Vagina (tissue), 2 donors: ENCODE measurements around the gene VAMP2. TPM values are rescaled to one million over a fixed set of nuclear protein-coding genes. Genes with fewer than 3 reads are reported as not detected.
A peak's percentile ranks its signal among the peaks of the same experiment; 100 is the strongest.

Experiments used
- DNase-seq, 2 donors: peaks; one replicate each; pipeline ENCODE4 v3.0.0-alpha.2; 2017; ENCODE audit errors: extremely low spot score in 2 of 2
- H3K27ac ChIP-seq: fragments of 200-600 bp; sonication (generic); one replicate; pipeline ENCODE4 v1.5.1; 2019
- H3K27me3 ChIP-seq: fragments of 200-600 bp; sonication (generic); one replicate; pipeline ENCODE4 v1.5.1; 2019
- H3K36me3 ChIP-seq, 2 donors: fragments of 200-600 bp; sonication (generic); one replicate each; pipeline ENCODE4 v1.5.1; 2017 to 2019
- H3K4me1 ChIP-seq: fragments of 200-600 bp; sonication (generic); one replicate; pipeline ENCODE4 v1.5.1; 2019
- H3K4me3 ChIP-seq, 2 donors: fragments of 200-600 bp; sonication (generic); 1 replicate in 1 of 2; 2 replicates in 1 of 2; pipeline ENCODE4 v1.5.1; 2016 to 2019
- H3K9me3 ChIP-seq: fragments of 200-600 bp; sonication (generic); one replicate; pipeline ENCODE4 v1.5.1; 2019
- POLR2A ChIP-seq, 2 donors: fragments of 450-650 bp; IDR thresholded peaks; one replicate each; pipeline ENCODE4 v1.6.1; 2017; ENCODE audit warnings: antibody characterized with exemption in 2 of 2, mild to moderate bottlenecking in 2 of 2, moderate library complexity in 2 of 2
- POLR2AphosphoS5 ChIP-seq, 2 donors: sonication (generic); formaldehyde crosslinking; IDR thresholded peaks; one replicate each; pipeline ENCODE4 v1.9.0; 2017; ENCODE audit warnings: antibody characterized with exemption in 2 of 2, mild to moderate bottlenecking in 2 of 2, low read depth in 1 of 2; ENCODE audit not compliant: insufficient read depth in 1 of 2
- intact Hi-C: fragments of 100-400 bp; cut with DNase I; formaldehyde crosslinking; loops from one replicate; pipeline ENCODE4 v1.15.1; 2023
- total RNA-seq: library from RNA; depleted of rRNA; stranded (reverse); fragments of >200 nt; gene quantifications from one replicate; pipeline ENCODE4 v1.2.3, GENCODE V29; 2016
- TF ChIP-seq, protein P1 (sequence below), 3 experiments: fragments of 450-650 bp in 2 of 3; fragments of 200-600 bp in 1 of 3; sonication (generic) in 1 of 3; IDR thresholded peaks; one replicate each; pipeline ENCODE4 v1.5.1; 2017 to 2019; ENCODE audit warnings: antibody characterized with exemption in 3 of 3, mild to moderate bottlenecking in 2 of 3, moderate library complexity in 2 of 3

The VAMP2 gene
- total RNA-seq, 1 donor from 2014 or later: 35.6 TPM

DNA sequence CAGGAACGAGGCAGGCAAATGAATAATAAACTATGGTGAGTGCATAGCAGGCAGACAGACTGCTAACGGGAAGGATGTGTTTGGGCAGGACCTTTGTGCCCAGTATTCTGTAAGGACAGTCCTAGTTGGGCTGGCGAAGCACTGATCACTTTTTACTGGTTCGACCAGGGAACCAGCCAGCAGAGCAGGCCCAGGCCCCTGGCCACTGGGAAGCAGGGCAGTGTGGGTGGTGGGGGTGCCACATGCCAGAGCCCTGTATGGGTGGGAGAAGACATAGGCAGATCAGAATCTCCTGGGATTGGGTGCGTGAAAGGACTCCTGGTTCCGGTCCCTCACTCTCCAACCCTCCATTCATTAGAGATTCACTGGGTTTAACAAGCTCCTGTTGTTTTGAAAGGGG lies 4.0 kb upstream of the VAMP2 start:
- intact Hi-C loops: no loop called here
- H3K4me1 ChIP-seq: peaks cover 25% of the 10 kb centered on the region
- TF ChIP-seq POLR2A (IDR thresholded peaks at IDR 0.05) (no peak), POLR2AphosphoS5 (IDR thresholded peaks at IDR 0.05; ENCODE audit: insufficient read depth in 1 of 2, low read depth in 1 of 2) (no peak)
- TF ChIP-seq, protein P1, sequence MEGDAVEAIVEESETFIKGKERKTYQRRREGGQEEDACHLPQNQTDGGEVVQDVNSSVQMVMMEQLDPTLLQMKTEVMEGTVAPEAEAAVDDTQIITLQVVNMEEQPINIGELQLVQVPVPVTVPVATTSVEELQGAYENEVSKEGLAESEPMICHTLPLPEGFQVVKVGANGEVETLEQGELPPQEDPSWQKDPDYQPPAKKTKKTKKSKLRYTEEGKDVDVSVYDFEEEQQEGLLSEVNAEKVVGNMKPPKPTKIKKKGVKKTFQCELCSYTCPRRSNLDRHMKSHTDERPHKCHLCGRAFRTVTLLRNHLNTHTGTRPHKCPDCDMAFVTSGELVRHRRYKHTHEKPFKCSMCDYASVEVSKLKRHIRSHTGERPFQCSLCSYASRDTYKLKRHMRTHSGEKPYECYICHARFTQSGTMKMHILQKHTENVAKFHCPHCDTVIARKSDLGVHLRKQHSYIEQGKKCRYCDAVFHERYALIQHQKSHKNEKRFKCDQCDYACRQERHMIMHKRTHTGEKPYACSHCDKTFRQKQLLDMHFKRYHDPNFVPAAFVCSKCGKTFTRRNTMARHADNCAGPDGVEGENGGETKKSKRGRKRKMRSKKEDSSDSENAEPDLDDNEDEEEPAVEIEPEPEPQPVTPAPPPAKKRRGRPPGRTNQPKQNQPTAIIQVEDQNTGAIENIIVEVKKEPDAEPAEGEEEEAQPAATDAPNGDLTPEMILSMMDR (IDR thresholded peaks at IDR 0.05): no peak
- H3K9me3 ChIP-seq: no peaks in the 10 kb centered on the region
- peak overlapping the region; percentile 55 for H3K27ac ChIP-seq
- H3K36me3 ChIP-seq: no peaks in the 10 kb centered on the region
- H3K4me3 ChIP-seq: no peak overlapping the region
- H3K27me3 ChIP-seq: no peaks in the 10 kb centered on the region
- no peak for DNase-seq

DNA sequence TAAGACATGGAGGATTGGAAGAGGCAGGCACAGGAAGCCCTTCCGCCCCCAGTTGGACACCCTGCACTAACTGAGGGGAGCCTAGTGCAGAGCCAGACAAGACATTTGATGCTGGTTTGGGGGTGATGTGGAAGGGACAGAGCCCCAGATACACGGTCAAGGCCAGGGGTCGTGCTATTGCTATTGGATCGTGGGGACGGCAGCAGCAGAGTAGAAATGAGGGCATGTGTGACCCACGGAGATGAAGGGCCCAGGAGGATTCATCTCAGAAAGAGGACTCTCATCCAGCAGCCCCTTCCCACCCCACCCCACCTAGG lies 2.0 kb upstream of the VAMP2 start:
- peak overlapping the region; percentile 100 for H3K27ac ChIP-seq
- DNase-seq: no peak
- H3K27me3 ChIP-seq: no peaks in the 10 kb centered on the region
- intact Hi-C loops: no loop called here
- H3K9me3 ChIP-seq: no peaks in the 10 kb centered on the region
- H3K36me3 ChIP-seq: no peaks in the 10 kb centered on the region
- TF ChIP-seq, protein P1 (IDR thresholded peaks at IDR 0.05): no peak
- TF ChIP-seq POLR2A (IDR thresholded peaks at IDR 0.05): no peak
- TF ChIP-seq POLR2AphosphoS5 (IDR thresholded peaks at IDR 0.05; ENCODE audit: insufficient read depth in 1 of 2, low read depth in 1 of 2): no peak
- peaks cover 41% of the 10 kb centered on the region for H3K4me1 ChIP-seq
- H3K4me3 ChIP-seq: no peak overlapping the region

DNA sequence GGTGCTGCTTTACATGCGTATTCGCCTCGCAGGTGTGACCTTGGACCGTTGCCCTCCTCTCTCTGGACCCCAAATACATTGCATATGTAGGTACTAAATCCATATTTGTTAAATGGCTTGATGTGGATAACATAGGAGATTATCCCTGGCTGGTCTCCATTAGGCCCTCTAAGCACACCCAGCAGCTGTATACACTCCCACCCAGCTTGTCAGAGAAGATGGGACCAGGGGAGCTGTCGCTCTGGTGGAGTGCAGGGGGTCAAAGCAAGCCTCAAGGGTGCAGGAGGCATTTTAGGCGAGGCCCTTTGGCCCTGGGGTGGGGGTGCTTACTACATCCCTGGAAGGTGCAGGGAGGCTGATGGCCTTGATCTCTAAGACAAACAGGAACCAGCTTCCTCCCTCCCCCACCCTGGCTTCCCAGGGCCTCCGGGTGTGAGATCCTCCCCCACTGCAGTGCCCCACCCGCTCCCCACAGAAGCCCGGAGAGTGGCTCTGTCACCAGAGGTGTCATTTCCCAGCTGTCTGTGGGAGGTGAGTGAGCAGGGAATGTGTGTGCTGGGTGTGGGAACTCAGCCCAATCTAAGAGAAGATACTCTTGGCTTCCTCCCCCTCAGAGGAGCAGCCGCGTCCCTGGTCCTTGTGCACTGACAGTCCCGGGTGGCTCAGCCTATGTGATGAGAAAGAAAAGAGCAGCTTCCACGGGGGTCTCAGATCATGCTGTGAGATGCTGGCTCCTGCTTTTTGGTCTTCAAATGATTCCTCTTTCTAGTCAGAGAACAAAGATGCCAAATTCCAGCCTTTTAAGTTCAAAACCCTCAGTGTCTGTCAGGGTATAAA lies 1.4 kb upstream of the VAMP2 start:
- H3K4me1 ChIP-seq: peaks cover 47% of the 10 kb centered on the region

DNA sequence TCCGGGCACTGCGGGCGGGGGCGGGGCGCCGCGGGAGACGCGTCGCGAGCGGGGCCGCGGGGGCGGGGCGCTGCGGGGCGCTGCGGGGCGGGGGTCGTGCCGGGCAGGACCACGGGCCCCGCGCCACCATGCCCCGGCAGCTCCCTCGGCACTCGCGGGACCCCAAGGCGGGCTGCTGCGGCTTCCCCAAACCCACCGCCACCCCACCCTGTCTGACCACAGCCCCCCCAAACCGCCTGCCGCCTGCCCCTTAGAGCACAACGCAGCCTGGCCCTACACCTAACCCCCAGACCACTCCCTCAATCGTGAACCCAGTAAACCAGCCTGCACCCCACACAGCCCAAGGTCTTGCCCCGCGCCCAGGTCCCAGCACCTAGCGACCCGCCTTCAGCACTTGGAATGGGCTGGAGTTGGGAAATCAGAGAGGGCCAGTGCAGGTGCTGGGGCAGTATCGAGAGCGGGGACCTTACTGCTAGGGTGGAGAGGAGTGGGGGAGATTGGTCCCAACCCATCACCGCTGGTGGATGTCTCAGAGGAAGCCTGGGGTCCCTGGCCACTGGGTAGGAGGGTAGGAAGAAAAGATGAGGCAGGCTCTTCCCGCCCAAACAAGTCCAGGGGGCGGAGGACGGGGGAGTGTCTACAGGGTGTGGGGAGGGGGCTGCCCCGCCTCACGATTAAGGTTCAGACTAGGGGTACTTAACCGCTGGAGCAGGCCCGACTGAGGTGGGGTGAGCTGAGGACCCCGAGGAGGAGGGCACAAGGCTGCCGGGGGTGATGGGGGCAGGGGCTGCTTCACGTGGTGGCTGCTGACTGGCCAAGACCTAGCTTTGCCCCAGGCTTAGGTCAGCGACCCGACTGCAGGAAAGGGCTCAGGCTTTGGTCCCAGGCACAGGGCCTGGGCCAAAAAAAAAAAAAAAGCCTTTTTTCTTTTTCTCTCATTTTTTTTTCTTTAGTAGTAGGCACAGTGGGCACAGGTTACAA lies 539 bp upstream of the VAMP2 start:
- Histone ChIP-seq H3K27ac (peak overlapping the region; percentile 100), H3K36me3 (peaks cover 0 to 5% of the 10 kb centered on the region in 2 donors), H3K27me3 (no peaks in the 10 kb centered on the region), H3K4me3 (peak overlapping the region; percentile 81), H3K4me1 (peaks cover 54% of the 10 kb centered on the region), H3K9me3 (no peaks in the 10 kb centered on the region)
- TF ChIP-seq, protein P1 (IDR thresholded peaks at IDR 0.05): no peak
- no peak for TF ChIP-seq POLR2A (IDR thresholded peaks at IDR 0.05)
- peak in 1 of 2 donors; percentile 8 for TF ChIP-seq POLR2AphosphoS5 (IDR thresholded peaks at IDR 0.05; ENCODE audit: insufficient read depth in 1 of 2, low read depth in 1 of 2)
- intact Hi-C loops: no loop called here
- peak in 1 of 2 donors; percentile 92 for DNase-seq

More for the DNA sequence above, 1.4 kb upstream of the VAMP2 start:
- no peak for TF ChIP-seq POLR2A (IDR thresholded peaks at IDR 0.05)
- TF ChIP-seq POLR2AphosphoS5 (IDR thresholded peaks at IDR 0.05; ENCODE audit: insufficient read depth in 1 of 2, low read depth in 1 of 2): peak; percentile 60 to 71
- H3K27me3 ChIP-seq: no peaks in the 10 kb centered on the region
- peak in 1 of 2 donors; percentile 91 for DNase-seq
- H3K27ac ChIP-seq: peak overlapping the region; percentile 100
- H3K4me3 ChIP-seq: peak overlapping the region in 1 of 2 donors; percentile 81
- peaks cover 0 to 4% of the 10 kb centered on the region in 2 donors for H3K36me3 ChIP-seq
- H3K9me3 ChIP-seq: no peaks in the 10 kb centered on the region
- intact Hi-C loops: no loop called here
